RWPE2 (cell line): ENCODE data around the gene GARIN5A.
"Not testable (repeated sequence)": the region's sequence is repeated elsewhere in the genome, so short reads cannot be mapped to it uniquely, and the experiment has no call there.

Experiments
- ATAC-seq: fragments of 200-7000 bp; cut with Tn5 transposase; 3 replicates; pipeline ENCODE4 v1.9.1; 2021; ENCODE audit warnings: low read depth
- DNase-seq: peaks from one replicate; pipeline ENCODE4 v3.0.0-alpha.2; 2020; ENCODE audit warnings: low spot score
- H3K27ac ChIP-seq: fragments of 450-650 bp; 2 replicates; pipeline ENCODE4 v1.5.1; 2017; ENCODE audit warnings: mild to moderate bottlenecking; ENCODE audit not compliant: poor library complexity, severe bottlenecking
- H3K27me3 ChIP-seq: fragments of 250-450 bp; sonication (Bioruptor Pico); 2 replicates; pipeline ENCODE4 v1.5.1; 2021; ENCODE audit warnings: mild to moderate bottlenecking, moderate library complexity; ENCODE audit not compliant: insufficient read depth, poor library complexity, severe bottlenecking
- H3K36me3 ChIP-seq: fragments of 250-450 bp; sonication (Bioruptor Pico); 2 replicates; pipeline ENCODE4 v1.5.1; 2020; ENCODE audit warnings: low read depth, mild to moderate bottlenecking, moderate library complexity
- H3K4me1 ChIP-seq: fragments of 250-450 bp; sonication (Bioruptor Pico); 2 replicates; pipeline ENCODE4 v1.5.1; 2021; ENCODE audit warnings: mild to moderate bottlenecking, moderate library complexity; ENCODE audit not compliant: insufficient read depth, poor library complexity, severe bottlenecking
- H3K4me3 ChIP-seq: fragments of 250-450 bp; sonication (Bioruptor Pico); 2 replicates; pipeline ENCODE4 v1.5.1; 2021; ENCODE audit warnings: mild to moderate bottlenecking, moderate library complexity; ENCODE audit not compliant: severe bottlenecking
- H3K9me3 ChIP-seq: fragments of 250-450 bp; sonication (Bioruptor Pico); 2 replicates; pipeline ENCODE4 v1.5.1; 2021; ENCODE audit warnings: mild to moderate bottlenecking, moderate library complexity; ENCODE audit not compliant: severe bottlenecking
- TF ChIP-seq, protein P1 (sequence below): fragments of 450-650 bp; IDR thresholded peaks from one replicate; pipeline ENCODE4 v1.5.1; 2017; ENCODE audit warnings: mild to moderate bottlenecking, moderate library complexity; ENCODE audit not compliant: poor library complexity, severe bottlenecking

Gene GARIN5A

DNA sequence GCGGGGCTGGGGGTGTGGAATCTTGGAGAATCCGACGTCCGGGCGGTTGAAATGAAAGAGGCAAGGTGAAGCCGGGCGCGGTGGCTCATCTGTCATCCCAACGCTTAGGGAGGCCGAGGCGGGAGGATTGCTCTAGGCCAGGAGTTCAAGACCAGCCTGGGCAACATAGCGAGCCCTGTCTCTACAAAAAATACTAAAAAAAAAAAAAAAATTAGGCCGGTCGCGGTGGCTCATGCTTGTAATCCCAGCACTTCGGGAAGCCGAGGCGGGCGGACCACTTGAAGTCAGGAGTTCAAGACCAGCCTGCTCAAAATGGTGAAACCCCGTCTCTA, 225 bp upstream of the GARIN5A start:
- Histone ChIP-seq H3K27ac (peak overlapping the region; percentile 35), H3K4me3 (peak overlapping the region; percentile 59), H3K9me3 (no peaks in the 10 kb centered on the region), H3K4me1 (no peaks in the 10 kb centered on the region), H3K36me3 (peaks cover 14% of the 10 kb centered on the region), H3K27me3 (no peaks in the 10 kb centered on the region)
- ATAC-seq (no peak), DNase-seq (no peak)
- TF ChIP-seq, protein P1, sequence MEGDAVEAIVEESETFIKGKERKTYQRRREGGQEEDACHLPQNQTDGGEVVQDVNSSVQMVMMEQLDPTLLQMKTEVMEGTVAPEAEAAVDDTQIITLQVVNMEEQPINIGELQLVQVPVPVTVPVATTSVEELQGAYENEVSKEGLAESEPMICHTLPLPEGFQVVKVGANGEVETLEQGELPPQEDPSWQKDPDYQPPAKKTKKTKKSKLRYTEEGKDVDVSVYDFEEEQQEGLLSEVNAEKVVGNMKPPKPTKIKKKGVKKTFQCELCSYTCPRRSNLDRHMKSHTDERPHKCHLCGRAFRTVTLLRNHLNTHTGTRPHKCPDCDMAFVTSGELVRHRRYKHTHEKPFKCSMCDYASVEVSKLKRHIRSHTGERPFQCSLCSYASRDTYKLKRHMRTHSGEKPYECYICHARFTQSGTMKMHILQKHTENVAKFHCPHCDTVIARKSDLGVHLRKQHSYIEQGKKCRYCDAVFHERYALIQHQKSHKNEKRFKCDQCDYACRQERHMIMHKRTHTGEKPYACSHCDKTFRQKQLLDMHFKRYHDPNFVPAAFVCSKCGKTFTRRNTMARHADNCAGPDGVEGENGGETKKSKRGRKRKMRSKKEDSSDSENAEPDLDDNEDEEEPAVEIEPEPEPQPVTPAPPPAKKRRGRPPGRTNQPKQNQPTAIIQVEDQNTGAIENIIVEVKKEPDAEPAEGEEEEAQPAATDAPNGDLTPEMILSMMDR, result no peak

DNA sequence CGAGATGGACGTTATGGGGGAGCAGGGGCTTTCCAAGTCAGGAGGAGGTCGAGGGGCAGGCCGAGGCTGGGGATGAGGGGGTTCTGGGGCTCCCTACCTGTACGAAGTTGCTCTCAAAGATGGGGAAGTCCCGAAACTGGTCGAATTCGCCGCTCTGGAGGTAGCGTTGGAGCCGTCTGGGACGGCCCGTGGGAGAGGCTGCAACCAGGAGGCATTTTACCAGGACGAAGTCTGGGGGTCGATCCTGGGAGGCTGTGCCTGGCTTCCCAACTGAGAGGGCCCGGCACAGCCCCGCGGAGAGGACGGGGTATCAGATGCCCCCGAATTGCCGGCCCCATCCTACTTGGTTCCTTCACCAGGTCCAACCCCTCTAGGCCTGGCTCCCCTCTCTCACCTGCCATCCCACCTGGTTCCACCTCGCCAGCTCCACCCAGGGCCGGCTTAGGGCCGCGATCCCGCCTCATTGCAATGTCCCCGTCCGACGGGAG, 868 bp downstream of the GARIN5A start:
- no peak for DNase-seq
- no peak for ATAC-seq
- H3K36me3 ChIP-seq, result peaks cover 14% of the 10 kb centered on the region
- H3K9me3 ChIP-seq, result no peaks in the 10 kb centered on the region
- H3K4me1 ChIP-seq, result no peaks in the 10 kb centered on the region
- no peak overlapping the region for H3K4me3 ChIP-seq
- no peak overlapping the region for H3K27ac ChIP-seq
- TF ChIP-seq, protein P1, result no peak
- H3K27me3 ChIP-seq, result no peaks in the 10 kb centered on the region

DNA sequence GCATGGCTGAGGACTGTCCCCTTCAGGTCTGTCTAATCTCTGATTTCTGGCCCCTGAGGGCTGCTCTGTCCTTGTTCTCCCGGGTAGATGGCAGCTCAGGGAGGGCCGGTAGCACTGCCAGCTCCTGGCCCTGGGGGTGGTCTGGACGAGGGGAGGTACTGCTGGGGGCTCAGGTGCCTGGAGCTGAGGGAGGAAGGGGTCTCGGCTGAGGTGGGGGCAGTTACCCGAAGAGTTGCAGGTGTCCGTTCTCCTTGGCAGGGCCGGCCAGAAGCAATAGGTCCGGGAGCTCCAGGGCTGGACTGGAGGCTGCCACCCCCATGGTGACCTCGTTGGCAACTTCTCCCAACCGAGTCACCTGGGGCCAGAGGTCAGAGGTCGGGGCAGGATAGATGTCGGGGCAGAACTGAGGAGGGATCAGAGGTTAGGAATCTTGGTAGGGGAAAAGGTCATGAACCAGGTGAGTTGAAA, 1.5 kb downstream of the GARIN5A start:
- Histone ChIP-seq H3K27me3 (no peaks in the 10 kb centered on the region), H3K9me3 (no peaks in the 10 kb centered on the region), H3K4me1 (no peaks in the 10 kb centered on the region), H3K27ac (no peak overlapping the region), H3K4me3 (no peak overlapping the region), H3K36me3 (peaks cover 14% of the 10 kb centered on the region)
- ATAC-seq (no peak), DNase-seq (no peak)
- TF ChIP-seq, protein P1, result no peak

DNA sequence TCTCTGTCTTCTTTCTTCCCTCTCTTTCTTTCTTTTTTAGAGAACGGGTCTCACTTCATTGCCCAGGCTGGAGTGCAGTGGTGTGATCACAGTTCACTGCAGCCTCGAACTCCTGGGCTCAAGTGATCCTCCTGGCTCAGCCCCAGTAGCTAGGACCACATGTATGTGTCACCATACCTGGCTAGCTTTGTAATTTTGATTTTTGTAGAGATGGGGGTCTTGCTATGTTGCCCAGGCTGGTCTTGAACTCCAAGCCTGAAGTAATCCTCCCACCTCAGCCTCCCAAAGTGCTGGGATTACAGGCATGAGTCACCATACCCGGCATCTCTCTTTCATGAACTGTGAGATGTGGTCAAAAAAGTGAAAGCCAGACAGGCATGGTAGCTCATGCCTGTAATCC, 3.3 kb downstream of the GARIN5A start:
- DNase-seq, ATAC-seq, H3K36me3 ChIP-seq, H3K27ac ChIP-seq, H3K4me3 ChIP-seq, H3K4me1 ChIP-seq, H3K9me3 ChIP-seq, H3K27me3 ChIP-seq: not testable (repeated sequence)

DNA sequence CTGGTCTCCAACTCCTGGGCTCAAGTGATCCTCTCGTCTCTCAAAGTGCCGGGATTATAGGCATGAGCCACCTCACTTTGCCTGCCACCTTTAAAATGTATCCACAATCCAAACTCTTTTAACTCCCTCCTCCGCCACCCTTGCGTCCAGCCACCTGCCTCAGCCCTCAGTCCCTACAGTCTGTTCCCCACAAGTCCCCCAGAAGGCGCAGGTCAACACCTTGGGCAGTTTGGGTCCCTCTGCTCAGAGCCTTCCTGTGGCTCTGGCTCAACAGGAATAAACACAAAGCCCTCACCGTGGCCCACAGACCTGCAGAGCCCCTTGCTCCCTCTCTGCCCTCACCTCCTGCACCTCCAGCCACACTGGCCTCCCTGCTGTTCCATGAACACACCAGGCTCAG, 7.8 kb downstream of the GARIN5A start:
- no peak for ATAC-seq
- DNase-seq, result no peak
- Histone ChIP-seq H3K27me3 (no peaks in the 10 kb centered on the region), H3K27ac (no peak overlapping the region), H3K36me3 (no peaks in the 10 kb centered on the region), H3K9me3 (no peaks in the 10 kb centered on the region), H3K4me1 (no peaks in the 10 kb centered on the region), H3K4me3 (no peak overlapping the region)
- TF ChIP-seq, protein P1, result no peak
